HCT116 (cell line): Measurements from ENCODE around the gene SLC25A41. TPM values are rescaled to one million over a fixed set of nuclear protein-coding genes. Genes with fewer than 3 reads are reported as not detected.
A peak's percentile ranks its signal among the peaks of the same experiment; 100 is the strongest.

ENCODE experiments used
- ATAC-seq: fragments of 200-7000 bp; cut with Tn5 transposase; 2 replicates; pipeline ENCODE4 v1.9.1; 2020; ENCODE audit warnings: mild to moderate bottlenecking, moderate library complexity
- BruUV-seq: library from RNA; stranded (reverse); fragments of 400-500 nt; replicated peaks from 2 replicates; lab custom pipeline; 2021; lab: Mats Ljungman, UMichigan
- CTCF ChIA-PET: fragments of 300-600 bp; sonication (Branson Sonifier 250); formaldehyde crosslinking; loops from one replicate; lab custom pipeline; 2021; ENCODE audit warnings: antibody characterized with exemption; lab: Charles Lee
- POLR2A ChIA-PET: fragments of 300-600, 350-600 bp; sonication (Branson Sonifier 250); formaldehyde crosslinking; loops from one replicate; lab custom pipeline; 2021; ENCODE audit warnings: antibody characterized with exemption; lab: Charles Lee
- RAD21 ChIA-PET, 2 experiments: fragments of 300-600 bp; sonication (Branson Sonifier 250); formaldehyde crosslinking; loops; one replicate each; lab custom pipeline; 2023; ENCODE audit warnings: low total read pairs in 2 of 2; ENCODE audit not compliant: uncharacterized antibody in 2 of 2, unreplicated experiment in 2 of 2, low non-redundant PET in 1 of 2; lab: Charles Lee
- DNase-seq: peaks from one replicate; pipeline ENCODE4 v3.0.0-alpha.2; 2010; ENCODE audit warnings: low read depth, low spot score
- H2AFZ ChIP-seq: fragments of 200-600 bp; shearing (Covaris generic), sonication (generic); 2 replicates; pipeline ENCODE4 v1.6.1; 2017; ENCODE audit warnings: low read depth, mixed run types, mixed read lengths, antibody characterized with exemption, low read length; ENCODE audit not compliant: poor library complexity, severe bottlenecking
- H3K27ac ChIP-seq: 2 replicates; pipeline ENCODE4 v1.5.1; 2012; ENCODE audit warnings: low read depth, low read length
- H3K27me3 ChIP-seq: fragments of 200-600 bp; sonication (generic); 2 replicates; pipeline ENCODE4 v1.6.1; 2016; ENCODE audit warnings: mixed run types, low read length, mixed read lengths; ENCODE audit not compliant: insufficient read depth
- H3K36me3 ChIP-seq, 2 experiments: fragments of 200-500 bp in 1 of 2; fragments of 200-600 bp in 1 of 2; sonication (Bioruptor generic) in 1 of 2; sonication (generic) in 1 of 2; 2 replicates each; pipeline versions ENCODE4 v1.5.1 to v1.6.1; 2014 to 2016; ENCODE audit warnings: low read length in 2 of 2, inconsistent platforms in 1 of 2, mixed read lengths in 1 of 2, mixed run types in 1 of 2; ENCODE audit not compliant: insufficient read depth in 2 of 2, control insufficient read depth in 1 of 2
- H3K4me1 ChIP-seq, 2 experiments: fragments of 200-600 bp in 1 of 2; sonication (generic) in 1 of 2; 2 replicates each; pipeline versions ENCODE4 v1.5.1 to v1.6.1; 2012 to 2017; ENCODE audit warnings: low read length in 2 of 2, inconsistent platforms in 1 of 2, mild to moderate bottlenecking in 1 of 2, mixed read lengths in 1 of 2, mixed run types in 1 of 2, moderate library complexity in 1 of 2; ENCODE audit not compliant: insufficient read depth in 2 of 2, control insufficient read depth in 1 of 2
- H3K4me2 ChIP-seq: fragments of 200-600 bp; sonication (generic); 2 replicates; pipeline ENCODE4 v1.6.1; 2017; ENCODE audit warnings: mixed run types, low read length, mixed read lengths
- H3K4me3 ChIP-seq, 2 experiments: fragments of 200-600 bp in 1 of 2; sonication (generic) in 1 of 2; replicated peaks in 1 of 2; 2 replicates each; pipeline ENCODE4 v1.5.1; 2011 to 2016; ENCODE audit warnings: low read length in 2 of 2, control low read depth in 1 of 2, low read depth in 1 of 2, mild to moderate bottlenecking in 1 of 2, mixed read lengths in 1 of 2, mixed run types in 1 of 2
- H3K79me2 ChIP-seq: fragments of 200-600 bp; sonication (generic); 2 replicates; pipeline ENCODE4 v1.6.1; 2017; ENCODE audit warnings: mild to moderate bottlenecking, mixed run types, low read length, moderate library complexity, mixed read lengths; ENCODE audit not compliant: insufficient read depth
- H3K9ac ChIP-seq: fragments of 200-600 bp; sonication (generic); 2 replicates; pipeline ENCODE4 v1.6.1; 2016; ENCODE audit warnings: low read length, mixed read lengths
- H3K9me2 ChIP-seq: fragments of 200-600 bp; sonication (generic), shearing (Covaris generic); 2 replicates; pipeline ENCODE4 v1.6.1; 2017; ENCODE audit warnings: mixed run types, mild to moderate bottlenecking, moderate library complexity; ENCODE audit not compliant: insufficient read depth
- H3K9me3 ChIP-seq, 2 experiments: fragments of 200-500 bp in 1 of 2; fragments of 200-600 bp in 1 of 2; sonication (Bioruptor generic) in 1 of 2; sonication (generic) in 1 of 2; 2 replicates each; pipeline ENCODE4 v1.6.1; 2014 to 2017; ENCODE audit warnings: low read length in 2 of 2, mixed read lengths in 2 of 2, inconsistent platforms in 1 of 2, low read depth in 1 of 2, mild to moderate bottlenecking in 1 of 2, mixed run types in 1 of 2, moderate library complexity in 1 of 2; ENCODE audit not compliant: control insufficient read depth in 1 of 2, insufficient read depth in 1 of 2
- H4K20me1 ChIP-seq: fragments of 200-600 bp; sonication (generic), shearing (Covaris generic); 2 replicates; pipeline ENCODE4 v1.6.1; 2017; ENCODE audit warnings: mixed run types, mild to moderate bottlenecking, moderate library complexity; ENCODE audit not compliant: insufficient read depth
- CBX3 ChIP-seq: IDR thresholded peaks from 2 replicates; pipeline ENCODE4 v1.6.1; 2012; ENCODE audit warnings: low read depth
- EGR1 ChIP-seq: IDR thresholded peaks from 2 replicates; pipeline ENCODE4 v1.6.1; 2012; ENCODE audit warnings: low read depth
- ELF1 ChIP-seq: IDR thresholded peaks from 2 replicates; pipeline ENCODE4 v1.6.1; 2012; ENCODE audit warnings: low read depth, borderline replicate concordance
- EZH2 ChIP-seq: fragments of 200-600 bp; sonication (generic); IDR thresholded peaks from 2 replicates; pipeline ENCODE4 v1.6.1; 2017; ENCODE audit warnings: antibody characterized with exemption, mixed run types
- EZH2phosphoT487 ChIP-seq: fragments of 200-600 bp; IDR thresholded peaks from 2 replicates; pipeline ENCODE4 v1.6.1; 2018; ENCODE audit warnings: antibody characterized with exemption, borderline replicate concordance
- JUND ChIP-seq: IDR thresholded peaks from 2 replicates; pipeline ENCODE4 v1.6.1; 2012
- POLR2A ChIP-seq: IDR thresholded peaks from 2 replicates; pipeline ENCODE4 v1.7.0; 2011; ENCODE audit warnings: borderline replicate concordance; ENCODE audit not compliant: insufficient read depth, insufficient read length; ENCODE audit errors: extremely low read depth
- RAD21 ChIP-seq: IDR thresholded peaks from 2 replicates; pipeline ENCODE4 v1.6.1; 2012; ENCODE audit warnings: low read depth, mild to moderate bottlenecking
- SIN3A ChIP-seq: IDR thresholded peaks from 2 replicates; pipeline ENCODE4 v1.6.1; 2012; ENCODE audit warnings: low read depth
- TCF7L2 ChIP-seq: IDR thresholded peaks from 2 replicates; pipeline ENCODE4 v1.7.0; 2011; ENCODE audit warnings: borderline replicate concordance, inconsistent platforms; ENCODE audit not compliant: insufficient read depth, insufficient read length; ENCODE audit errors: extremely low read depth
- YY1 ChIP-seq: IDR thresholded peaks from 2 replicates; pipeline ENCODE4 v1.6.1; 2011; ENCODE audit warnings: low read length, low read depth, moderate library complexity, mild to moderate bottlenecking; ENCODE audit not compliant: insufficient replicate concordance; ENCODE audit errors: extremely low read depth
- ZNF274 ChIP-seq: fragments of 200-500 bp; sonication (Bioruptor generic); IDR thresholded peaks from 2 replicates; pipeline ENCODE4 v1.6.1; 2014; ENCODE audit warnings: mild to moderate bottlenecking, low read depth, low read length, inconsistent platforms
- intact Hi-C: fragments of 100-400 bp; cut with micrococcal nuclease; formaldehyde crosslinking; loops from 2 replicates; pipeline ENCODE4 v1.10.0; 2022
- total RNA-seq: library from RNA; stranded (reverse); gene quantifications from one replicate; pipeline ENCODE4 v1.2.1, GENCODE V29; 2021; ENCODE audit not compliant: unreplicated experiment
- TF ChIP-seq, protein P1 (sequence below): IDR thresholded peaks from 2 replicates; pipeline ENCODE4 v1.6.1; 2012
- TF ChIP-seq, protein P2 (sequence below): IDR thresholded peaks from 2 replicates; pipeline ENCODE4 v1.6.1; 2012; ENCODE audit warnings: low read depth
- TF ChIP-seq, protein P3 (sequence below): IDR thresholded peaks from 2 replicates; pipeline ENCODE4 v1.6.1; 2012

SLC25A41 gene
- total RNA-seq, 1 experiment from 2014 or later = 0.93 TPM

DNA sequence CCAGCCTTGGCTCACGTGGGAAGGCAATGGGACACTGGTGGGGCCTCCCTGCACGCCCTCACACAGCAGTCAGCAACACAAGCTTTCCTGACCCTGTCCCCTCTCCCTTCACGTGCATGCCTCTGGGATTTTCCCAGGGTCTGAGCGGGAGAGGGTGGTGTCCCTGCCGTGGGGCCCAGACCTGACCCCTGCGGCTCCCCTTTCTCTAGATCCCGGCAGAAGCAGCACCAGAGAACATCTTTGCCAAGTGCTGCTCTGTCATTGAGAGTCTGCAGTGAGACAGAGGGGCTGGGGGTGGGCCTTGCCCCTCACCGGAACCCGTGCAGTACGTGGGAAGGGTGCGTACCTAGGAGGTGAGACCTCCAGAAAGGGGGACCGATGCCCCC lies 21.5 kb downstream of the SLC25A41 start:
- no peak overlapping the region for H2AFZ ChIP-seq
- TF ChIP-seq ZNF274 (no peak), RAD21 (no peak), EGR1 (no peak), POLR2A (no peak), ELF1 (no peak)
- TF ChIP-seq, all 23 proteins: peak for 0
- RAD21 ChIA-PET = no interaction called here
- no peak overlapping the region for H3K27ac ChIP-seq
- no peak overlapping the region for H3K4me3 ChIP-seq
- BruUV-seq = no TSS peak
- no peaks in the 10 kb centered on the region for H4K20me1 ChIP-seq
- no peaks in the 10 kb centered on the region for H3K4me1 ChIP-seq
- DNase-seq (no peak), ATAC-seq (peak; percentile 27)
- no peaks in the 10 kb centered on the region for H3K9me3 ChIP-seq
- no peak overlapping the region for H3K9ac ChIP-seq
- POLR2A ChIA-PET = no interaction called here
- CTCF ChIA-PET = no interaction called here
- H3K9me2 ChIP-seq = no peaks in the 10 kb centered on the region
- peaks cover 20 to 27% of the 10 kb centered on the region in 2 experiments; a peak in 3 of 4 replicates for H3K36me3 ChIP-seq
- intact Hi-C loops = no loop called here
- H3K79me2 ChIP-seq = peaks cover 7% of the 10 kb centered on the region; the same call in 1 of the 2 replicates
- H3K4me2 ChIP-seq = no peak overlapping the region
- H3K27me3 ChIP-seq = no peaks in the 10 kb centered on the region

DNA sequence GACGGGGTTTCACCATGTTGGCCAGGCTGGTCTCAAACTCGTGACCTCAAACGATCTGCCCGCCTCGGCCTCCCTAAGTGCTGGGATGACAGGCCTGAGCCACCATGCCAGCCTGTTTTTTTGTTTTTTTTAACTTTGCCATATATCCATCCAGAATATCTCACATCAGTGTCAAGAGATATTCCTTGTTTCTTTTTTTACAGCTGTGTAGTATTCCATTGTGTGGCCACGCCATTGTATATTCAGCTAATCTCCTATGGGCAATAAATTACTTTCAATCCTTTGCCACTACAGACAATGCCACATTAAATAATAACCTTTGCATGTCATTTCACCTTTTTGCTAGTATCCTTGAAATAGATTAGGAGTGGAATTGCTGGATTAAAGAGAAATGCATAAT lies 24.2 kb downstream of the SLC25A41 start:
- Histone ChIP-seq H3K4me1 (no peaks in the 10 kb centered on the region), H3K36me3 (peaks cover 4 to 10% of the 10 kb centered on the region in 2 experiments; a peak in 3 of 4 replicates), H2AFZ (no peak overlapping the region), H3K79me2 (no peaks in the 10 kb centered on the region), H3K27me3 (no peaks in the 10 kb centered on the region), H3K27ac (no peak overlapping the region), H3K9ac (no peak overlapping the region), H3K4me3 (no peak overlapping the region), H3K9me3 (no peaks in the 10 kb centered on the region), H3K4me2 (no peak overlapping the region), H3K9me2 (no peaks in the 10 kb centered on the region), H4K20me1 (no peaks in the 10 kb centered on the region)
- intact Hi-C loops = no loop called here
- DNase-seq = no peak
- ChIA-PET CTCF (interaction anchor here (0.7 kb wide), 1 partner anchor 164 kb away, joined by 4 read pairs; no protein-coding TSS in a partner anchor), POLR2A (interaction anchor here (1.7 kb wide), 1 partner anchor 15 kb away, joined by 7 read pairs; the partner anchor contains the start of gene KHSRP), RAD21 (no interaction called here)
- TF ChIP-seq, protein P1, sequence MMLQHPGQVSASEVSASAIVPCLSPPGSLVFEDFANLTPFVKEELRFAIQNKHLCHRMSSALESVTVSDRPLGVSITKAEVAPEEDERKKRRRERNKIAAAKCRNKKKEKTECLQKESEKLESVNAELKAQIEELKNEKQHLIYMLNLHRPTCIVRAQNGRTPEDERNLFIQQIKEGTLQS = no peak
- TF ChIP-seq POLR2A (no peak), EZH2phosphoT487 (no peak), JUND (no peak), EGR1 (no peak), CBX3 (no peak), ZNF274 (no peak), YY1 (no peak), EZH2 (no peak), ELF1 (no peak), SIN3A (no peak), TCF7L2 (no peak)
- TF ChIP-seq, protein P2, sequence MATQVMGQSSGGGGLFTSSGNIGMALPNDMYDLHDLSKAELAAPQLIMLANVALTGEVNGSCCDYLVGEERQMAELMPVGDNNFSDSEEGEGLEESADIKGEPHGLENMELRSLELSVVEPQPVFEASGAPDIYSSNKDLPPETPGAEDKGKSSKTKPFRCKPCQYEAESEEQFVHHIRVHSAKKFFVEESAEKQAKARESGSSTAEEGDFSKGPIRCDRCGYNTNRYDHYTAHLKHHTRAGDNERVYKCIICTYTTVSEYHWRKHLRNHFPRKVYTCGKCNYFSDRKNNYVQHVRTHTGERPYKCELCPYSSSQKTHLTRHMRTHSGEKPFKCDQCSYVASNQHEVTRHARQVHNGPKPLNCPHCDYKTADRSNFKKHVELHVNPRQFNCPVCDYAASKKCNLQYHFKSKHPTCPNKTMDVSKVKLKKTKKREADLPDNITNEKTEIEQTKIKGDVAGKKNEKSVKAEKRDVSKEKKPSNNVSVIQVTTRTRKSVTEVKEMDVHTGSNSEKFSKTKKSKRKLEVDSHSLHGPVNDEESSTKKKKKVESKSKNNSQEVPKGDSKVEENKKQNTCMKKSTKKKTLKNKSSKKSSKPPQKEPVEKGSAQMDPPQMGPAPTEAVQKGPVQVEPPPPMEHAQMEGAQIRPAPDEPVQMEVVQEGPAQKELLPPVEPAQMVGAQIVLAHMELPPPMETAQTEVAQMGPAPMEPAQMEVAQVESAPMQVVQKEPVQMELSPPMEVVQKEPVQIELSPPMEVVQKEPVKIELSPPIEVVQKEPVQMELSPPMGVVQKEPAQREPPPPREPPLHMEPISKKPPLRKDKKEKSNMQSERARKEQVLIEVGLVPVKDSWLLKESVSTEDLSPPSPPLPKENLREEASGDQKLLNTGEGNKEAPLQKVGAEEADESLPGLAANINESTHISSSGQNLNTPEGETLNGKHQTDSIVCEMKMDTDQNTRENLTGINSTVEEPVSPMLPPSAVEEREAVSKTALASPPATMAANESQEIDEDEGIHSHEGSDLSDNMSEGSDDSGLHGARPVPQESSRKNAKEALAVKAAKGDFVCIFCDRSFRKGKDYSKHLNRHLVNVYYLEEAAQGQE = no peak
- TF ChIP-seq, protein P3, sequence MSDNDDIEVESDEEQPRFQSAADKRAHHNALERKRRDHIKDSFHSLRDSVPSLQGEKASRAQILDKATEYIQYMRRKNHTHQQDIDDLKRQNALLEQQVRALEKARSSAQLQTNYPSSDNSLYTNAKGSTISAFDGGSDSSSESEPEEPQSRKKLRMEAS = no peak
- no peak for ATAC-seq
- BruUV-seq = no TSS peak
